ENCODE results near the gene SHCBP1.

SHCBP1 gene

DNA sequence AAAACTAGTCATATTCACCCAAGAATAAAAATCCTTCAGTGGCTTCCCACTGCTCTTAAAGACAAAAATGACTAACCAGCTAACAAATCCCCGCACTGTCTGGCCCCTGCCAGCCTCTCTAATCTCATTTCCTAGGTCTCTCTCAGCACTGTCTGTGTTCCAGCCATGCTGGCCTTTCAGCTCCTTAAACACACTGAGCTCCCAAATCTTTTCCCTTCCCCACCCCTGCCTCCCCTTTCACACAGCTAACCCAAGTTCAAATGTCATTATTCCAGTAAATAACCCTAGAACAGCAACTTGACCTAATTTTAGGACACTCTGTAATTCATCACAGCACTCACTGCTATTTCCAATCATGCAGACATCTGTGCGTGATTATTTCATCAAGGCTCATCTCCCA is 7.8 kb downstream of the SHCBP1 start:
- DNase-seq: no peak

DNA sequence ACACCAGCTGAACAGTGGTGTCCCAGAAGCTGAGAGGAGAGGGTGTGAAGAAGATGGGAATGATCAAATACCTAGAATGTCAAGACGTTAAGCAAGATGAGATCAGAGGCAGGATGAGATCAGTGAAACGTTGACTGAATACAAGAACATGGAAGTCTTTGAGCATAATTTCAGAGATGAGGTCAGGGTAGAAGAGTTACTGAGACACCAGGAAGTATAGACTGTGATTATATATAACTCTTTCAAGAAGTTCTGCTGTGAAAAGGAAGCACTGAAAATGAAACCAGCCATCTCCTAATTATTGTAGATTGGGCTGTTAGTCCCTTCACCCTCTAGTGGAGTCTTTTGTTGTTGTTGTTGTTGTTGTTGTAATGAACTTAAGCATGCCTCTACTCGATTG is 9.1 kb downstream of the SHCBP1 start:
- no peak for DNase-seq

GRCh38 chr16:46607529-46607928 is 13.7 kb downstream of the SHCBP1 start:
- no peak for DNase-seq

GRCh38 chr16:46606231-46606630 is 14.9 kb downstream of the SHCBP1 start:
- no peak for DNase-seq

- no peak for DNase-seq
These were observed 29.9 kb downstream of the SHCBP1 start for GRCh38 chr16:46591257-46591656.

DNA sequence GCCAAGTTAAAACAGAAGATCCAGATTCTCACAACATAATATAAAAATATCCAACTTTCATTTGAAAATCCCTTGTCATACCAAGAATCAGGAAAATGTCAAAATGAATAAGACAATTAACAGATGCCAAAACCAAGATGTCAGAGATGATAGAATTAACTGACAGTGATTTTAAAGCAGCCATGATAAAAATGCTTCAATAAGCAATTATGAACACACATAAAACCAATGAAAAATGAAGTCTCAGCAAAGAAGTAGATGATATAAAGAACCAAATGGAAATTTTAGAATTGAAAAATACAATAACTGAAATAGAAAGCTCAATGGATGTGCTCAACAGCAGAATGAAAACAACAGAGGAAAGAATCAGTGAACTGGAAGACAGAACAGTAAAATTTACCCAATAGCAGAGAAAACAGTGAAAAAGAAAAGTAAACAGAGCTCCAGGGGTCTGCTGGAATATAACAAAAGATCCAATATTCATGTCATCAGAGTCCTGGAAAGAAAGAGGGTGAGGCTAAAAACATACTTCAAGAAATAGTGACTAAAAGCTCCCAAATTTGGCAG is 35.1 kb downstream of the SHCBP1 start:
- no peak for DNase-seq

- DNase-seq: no peak
These were observed 38.1 kb downstream of the SHCBP1 start for GRCh38 chr16:46583036-46583435.

GRCh38 chr16:46582313-46582712 is 38.9 kb downstream of the SHCBP1 start:
- DNase-seq: no peak

DNA sequence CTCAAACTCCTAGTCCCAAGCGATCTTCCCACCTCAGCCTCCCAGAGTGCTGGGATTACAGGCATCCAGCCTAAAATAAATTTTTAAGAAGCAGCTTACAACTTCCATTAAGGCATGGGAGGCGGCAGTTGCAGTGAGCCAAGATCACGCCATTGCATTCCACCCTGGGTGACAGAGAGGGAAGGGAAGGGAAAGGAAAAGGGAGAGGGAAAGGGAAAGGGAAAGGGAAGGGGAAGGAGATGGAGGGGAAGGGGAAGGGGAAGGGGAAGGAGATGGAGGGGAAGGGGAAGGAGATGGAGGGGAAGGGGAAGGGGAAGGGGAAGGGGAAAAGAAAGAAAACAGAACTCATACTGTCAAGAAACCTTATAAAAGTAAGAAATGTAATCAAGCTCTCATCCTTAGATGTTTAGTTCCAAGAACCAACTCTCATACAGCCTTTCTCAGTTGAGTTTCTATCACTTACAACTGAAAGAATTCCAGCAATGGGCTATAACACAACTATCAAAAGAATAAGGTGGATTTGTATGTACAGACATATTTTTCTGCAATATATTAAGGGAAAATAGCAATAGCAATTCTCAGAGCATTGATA is 43.1 kb downstream of the SHCBP1 start:
- no peak for DNase-seq

- no peak for DNase-seq
These were observed 47.4 kb downstream of the SHCBP1 start for GRCh38 chr16:46573834-46574159.

GRCh38 chr16:46573008-46573833 is 48.0 kb downstream of the SHCBP1 start:
- no peak for DNase-seq

- no peak for DNase-seq
These were observed 51.9 kb downstream of the SHCBP1 start for GRCh38 chr16:46569231-46569735.

DNA sequence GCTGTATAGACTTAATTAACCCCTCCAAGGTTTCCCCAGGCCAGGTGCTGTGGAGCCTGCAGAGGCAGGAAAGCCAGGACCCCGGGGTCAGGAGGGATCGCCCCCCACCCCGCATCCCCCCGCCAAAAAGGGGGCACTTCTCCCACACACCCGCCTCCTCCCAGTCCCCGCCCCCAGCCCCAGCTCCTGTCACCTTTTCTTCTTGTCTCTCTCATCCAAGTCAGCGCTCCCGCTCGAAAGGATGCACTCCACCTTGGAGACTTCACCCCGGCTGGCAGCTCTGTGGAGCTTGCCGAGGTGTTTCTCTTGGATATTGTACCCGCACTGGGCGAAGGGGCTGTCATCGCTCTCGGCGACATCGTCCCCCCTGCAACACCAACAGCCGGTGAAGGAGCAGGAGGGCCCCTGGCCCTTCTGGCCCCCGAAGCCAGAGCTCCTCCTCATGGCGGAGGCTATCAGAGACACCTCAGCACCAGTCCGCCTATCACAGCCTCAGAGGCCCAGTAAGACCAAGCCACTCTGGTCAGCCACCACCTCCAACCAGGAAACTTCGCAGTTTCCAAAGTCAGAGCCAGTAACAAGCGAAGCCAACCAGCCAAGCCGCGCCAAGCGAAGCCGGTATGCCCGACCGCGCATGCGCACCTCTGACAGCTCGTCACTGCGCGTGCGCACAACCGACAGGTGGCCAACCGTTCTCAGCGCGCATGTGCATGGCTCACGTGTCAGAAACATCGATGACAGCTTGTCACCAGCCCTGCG is 52.5 kb downstream of the SHCBP1 start:
- no peak for DNase-seq

DNA sequence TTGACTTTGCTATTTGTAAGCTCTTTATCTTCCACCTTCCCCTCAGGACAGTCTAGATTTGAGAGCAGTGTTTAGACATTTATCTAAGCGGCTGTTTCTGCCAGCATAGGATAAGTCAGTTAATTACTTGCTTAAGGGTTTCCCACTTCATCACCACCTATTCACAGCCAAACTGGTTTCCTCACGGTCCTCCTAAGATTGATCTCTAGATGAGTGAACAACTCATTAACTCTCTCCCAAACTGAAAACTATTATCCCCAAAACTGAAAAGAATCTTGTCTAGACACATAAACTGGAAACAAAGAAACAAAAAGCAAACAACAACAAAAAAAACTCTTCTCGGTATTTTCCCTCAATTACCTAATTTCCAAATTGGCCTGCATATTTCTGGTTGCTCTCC is 58.2 kb downstream of the SHCBP1 start:
- no peak for DNase-seq

- DNase-seq: no peak
These were observed 63.2 kb downstream of the SHCBP1 start for GRCh38 chr16:46558018-46558417.

DNA sequence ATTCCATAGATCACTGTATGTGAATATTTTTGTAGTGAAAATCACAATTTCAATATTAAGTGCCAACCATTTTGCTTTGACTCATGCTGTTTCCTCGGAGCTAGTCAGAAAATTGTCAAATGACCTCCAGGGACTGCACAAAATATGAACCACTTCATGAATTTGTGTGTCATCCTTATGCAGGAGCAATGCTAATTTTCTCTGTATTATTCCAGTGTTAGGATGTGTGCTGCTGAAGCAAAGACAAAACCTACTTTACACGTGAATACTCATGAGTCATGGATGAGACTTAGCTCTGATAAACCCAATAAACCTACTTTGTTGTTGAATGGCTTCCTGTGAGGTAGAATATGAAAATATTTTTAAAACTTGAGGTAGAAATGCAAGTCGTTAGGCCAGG is 65.2 kb downstream of the SHCBP1 start:
- DNase-seq: no peak

GRCh38 chr16:46554435-46554834 is 66.7 kb downstream of the SHCBP1 start:
- peak; percentile 53 for DNase-seq

- DNase-seq: no peak
These were observed 71.7 kb downstream of the SHCBP1 start for GRCh38 chr16:46549477-46549876.
